HFFc6 (cell line): ENCODE measurements around the gene OTOP1. TPM values are rescaled to one million over a fixed set of nuclear protein-coding genes. Genes with fewer than 3 reads are reported as not detected.
"Not testable (repeated sequence)": the region's sequence is repeated elsewhere in the genome, so short reads cannot be mapped to it uniquely, and the experiment has no call there.

Experiments
- DNase-seq: peaks from one replicate; pipeline ENCODE4 v3.0.0-alpha.2; 2018
- H3K27ac Mint-ChIP-seq: 2 replicates; pipeline ENCODE4 v1.8.0; 2020; ENCODE audit warnings: mild to moderate bottlenecking, mixed read lengths
- H3K27me3 Mint-ChIP-seq: 2 replicates; pipeline ENCODE4 v1.8.0; 2021; ENCODE audit warnings: mild to moderate bottlenecking, moderate library complexity, mixed read lengths; ENCODE audit not compliant: insufficient read depth
- H3K36me3 Mint-ChIP-seq: 2 replicates; pipeline ENCODE4 v1.8.0; 2021; ENCODE audit warnings: low read depth, mixed read lengths
- H3K4me1 Mint-ChIP-seq: 2 replicates; pipeline ENCODE4 v1.8.0; 2020; ENCODE audit warnings: low read depth, mixed read lengths
- H3K4me3 Mint-ChIP-seq: 2 replicates; pipeline ENCODE4 v1.8.0; 2020; ENCODE audit warnings: mild to moderate bottlenecking, moderate library complexity, mixed read lengths
- H3K9me3 Mint-ChIP-seq: 2 replicates; pipeline ENCODE4 v1.8.0; 2020; ENCODE audit warnings: mild to moderate bottlenecking, mixed read lengths
- CTCF ChIP-seq: fragments of 200-600 bp; sonication (generic); IDR thresholded peaks from 2 replicates; pipeline ENCODE4 v1.5.0; 2021; ENCODE audit warnings: antibody characterized with exemption, mild to moderate bottlenecking
- total RNA-seq, 6 experiments: library from RNA; stranded (reverse); fragmentation: NEBNext Ultra II Directional; extraction: Animal tissue kit (Norgen Biotek cat#: 25700); gene quantifications; 2 replicates in 1 of 6; 3 replicates in 5 of 6; pipeline ENCODE4 v1.2.3, GENCODE V29; 2021

Gene OTOP1
- total RNA-seq, 6 experiments from 2014 or later, result not detected

- Mint-ChIP-seq H3K27me3 (peaks cover 43% of the 10 kb centered on the region), H3K36me3 (no peaks in the 10 kb centered on the region), H3K9me3 (peaks cover 7% of the 10 kb centered on the region), H3K4me1 (peaks cover 5% of the 10 kb centered on the region; the same call in 1 of the 2 replicates), H3K27ac (no peak overlapping the region), H3K4me3 (no peak overlapping the region)
- no peak for DNase-seq
- TF ChIP-seq CTCF, result no peak
These were observed 1.6 kb upstream of the OTOP1 start for GRCh38 chr4:4228356-4228668.

GRCh38 chr4:4227510-4228355, 1.0 kb upstream of the OTOP1 start:
- H3K4me3 Mint-ChIP-seq, result no peak overlapping the region
- peaks cover 47% of the 10 kb centered on the region for H3K27me3 Mint-ChIP-seq
- H3K9me3 Mint-ChIP-seq, result peaks cover 2% of the 10 kb centered on the region
- H3K4me1 Mint-ChIP-seq, result peaks cover 5% of the 10 kb centered on the region; the same call in 1 of the 2 replicates
- no peak for DNase-seq
- no peak overlapping the region for H3K27ac Mint-ChIP-seq
- no peak for TF ChIP-seq CTCF
- H3K36me3 Mint-ChIP-seq, result no peaks in the 10 kb centered on the region

- no peak for DNase-seq
- no peak overlapping the region; the same call in 1 of the 2 replicates for H3K4me3 Mint-ChIP-seq
- peaks cover 5% of the 10 kb centered on the region; the same call in 1 of the 2 replicates for H3K4me1 Mint-ChIP-seq
These were observed 669 bp downstream of the OTOP1 start for GRCh38 chr4:4225915-4226605.

GRCh38 chr4:4217113-4217512, 9.6 kb downstream of the OTOP1 start:
- peaks cover 15% of the 10 kb centered on the region for H3K4me1 Mint-ChIP-seq
- H3K9me3 Mint-ChIP-seq, result no peaks in the 10 kb centered on the region
- DNase-seq, result peak; percentile 17
- H3K36me3 Mint-ChIP-seq, result no peaks in the 10 kb centered on the region
- H3K27ac Mint-ChIP-seq, result no peak overlapping the region
- H3K4me3 Mint-ChIP-seq, result no peak overlapping the region
- H3K27me3 Mint-ChIP-seq, result peaks cover 4% of the 10 kb centered on the region; the same call in 1 of the 2 replicates
- TF ChIP-seq CTCF, result no peak

More at GRCh38 chr4:4225915-4226605, 669 bp downstream of the OTOP1 start:
- no peak overlapping the region for H3K27ac Mint-ChIP-seq
- no peaks in the 10 kb centered on the region for H3K36me3 Mint-ChIP-seq
- TF ChIP-seq CTCF, result no peak
- no peaks in the 10 kb centered on the region for H3K9me3 Mint-ChIP-seq
- H3K27me3 Mint-ChIP-seq, result peaks cover 51% of the 10 kb centered on the region

GRCh38 chr4:4216648-4217047, 10.1 kb downstream of the OTOP1 start:
- TF ChIP-seq CTCF, result no peak
- H3K4me3 Mint-ChIP-seq, result no peak overlapping the region; the same call in 1 of the 2 replicates
- no peaks in the 10 kb centered on the region for H3K36me3 Mint-ChIP-seq
- peaks cover 15% of the 10 kb centered on the region for H3K4me1 Mint-ChIP-seq
- peaks cover 3% of the 10 kb centered on the region; the same call in 1 of the 2 replicates for H3K27me3 Mint-ChIP-seq
- peak overlapping the region; percentile 44 for H3K27ac Mint-ChIP-seq
- no peaks in the 10 kb centered on the region for H3K9me3 Mint-ChIP-seq
- DNase-seq, result peak; percentile 20

- DNase-seq, H3K9me3 Mint-ChIP-seq, H3K4me3 Mint-ChIP-seq, H3K27ac Mint-ChIP-seq, H3K36me3 Mint-ChIP-seq: not testable (repeated sequence)
- Mint-ChIP-seq H3K4me1 (peaks cover 15% of the 10 kb centered on the region), H3K27me3 (peaks cover 20% of the 10 kb centered on the region)
These were observed 13.1 kb downstream of the OTOP1 start for GRCh38 chr4:4213674-4214073.
